ENCODE measurements around the gene CRCP. TPM values are rescaled to one million over a fixed set of nuclear protein-coding genes. Genes with fewer than 3 reads are reported as not detected.
A peak's percentile ranks its signal among the peaks of the same experiment; 100 is the strongest.

The CRCP gene
- total RNA-seq, 1 donor from 2014 or later, result 32.4 TPM

- TF ChIP-seq CTCF (IDR thresholded peaks at IDR 0.05; ENCODE audit: unreplicated experiment), result no peak
- Mint-ChIP-seq H3K9me3 (ENCODE audit: low read depth) (no peaks in the 10 kb centered on the region), H3K36me3 (ENCODE audit: insufficient read depth) (no peaks in the 10 kb centered on the region), H3K27ac (peak overlapping the region; percentile 86), H3K27me3 (peaks cover 7% of the 10 kb centered on the region), H3K4me3 (ENCODE audit: low read depth) (peak overlapping the region; percentile 88), H3K4me1 (ENCODE audit: low read depth) (peaks cover 10% of the 10 kb centered on the region)
- DNase-seq (ENCODE audit: low spot score, unreplicated experiment), result no peak
Measured at GRCh38 chr7:66076462-66077329, 38.0 kb upstream of the CRCP start.

- Mint-ChIP-seq H3K27me3 (peaks cover 3% of the 10 kb centered on the region), H3K4me1 (ENCODE audit: low read depth) (peaks cover 10% of the 10 kb centered on the region), H3K27ac (no peak overlapping the region), H3K9me3 (ENCODE audit: low read depth) (no peaks in the 10 kb centered on the region), H3K36me3 (ENCODE audit: insufficient read depth) (peaks cover 2% of the 10 kb centered on the region), H3K4me3 (ENCODE audit: low read depth) (no peak overlapping the region)
- TF ChIP-seq CTCF (IDR thresholded peaks at IDR 0.05; ENCODE audit: unreplicated experiment), result no peak
- no peak for DNase-seq (ENCODE audit: low spot score, unreplicated experiment)
Measured at GRCh38 chr7:66078067-66078466, 36.6 kb upstream of the CRCP start.

GRCh38 chr7:66082083-66082482 is 32.6 kb upstream of the CRCP start:
- Mint-ChIP-seq H3K4me1 (ENCODE audit: low read depth) (peaks cover under 1% of the 10 kb centered on the region), H3K27me3 (no peaks in the 10 kb centered on the region), H3K9me3 (ENCODE audit: low read depth) (no peaks in the 10 kb centered on the region), H3K27ac (no peak overlapping the region), H3K36me3 (ENCODE audit: insufficient read depth) (peaks cover 2% of the 10 kb centered on the region), H3K4me3 (ENCODE audit: low read depth) (no peak overlapping the region)
- DNase-seq (ENCODE audit: low spot score, unreplicated experiment), result no peak
- no peak for TF ChIP-seq CTCF (IDR thresholded peaks at IDR 0.05; ENCODE audit: unreplicated experiment)

GRCh38 chr7:66082886-66083415 is 31.7 kb upstream of the CRCP start:
- no peaks in the 10 kb centered on the region for H3K27me3 Mint-ChIP-seq
- no peaks in the 10 kb centered on the region for H3K9me3 Mint-ChIP-seq (ENCODE audit: low read depth)
- TF ChIP-seq CTCF (IDR thresholded peaks at IDR 0.05; ENCODE audit: unreplicated experiment), result no peak
- no peaks in the 10 kb centered on the region for H3K4me1 Mint-ChIP-seq (ENCODE audit: low read depth)
- H3K27ac Mint-ChIP-seq, result no peak overlapping the region
- DNase-seq (ENCODE audit: low spot score, unreplicated experiment), result no peak
- H3K4me3 Mint-ChIP-seq (ENCODE audit: low read depth), result no peak overlapping the region
- H3K36me3 Mint-ChIP-seq (ENCODE audit: insufficient read depth), result peaks cover 2% of the 10 kb centered on the region

- TF ChIP-seq CTCF (IDR thresholded peaks at IDR 0.05; ENCODE audit: unreplicated experiment), result no peak
- no peaks in the 10 kb centered on the region for H3K27me3 Mint-ChIP-seq
- no peak for DNase-seq (ENCODE audit: low spot score, unreplicated experiment)
- no peak overlapping the region for H3K4me3 Mint-ChIP-seq (ENCODE audit: low read depth)
- H3K4me1 Mint-ChIP-seq (ENCODE audit: low read depth), result no peaks in the 10 kb centered on the region
- H3K36me3 Mint-ChIP-seq (ENCODE audit: insufficient read depth), result peaks cover 2% of the 10 kb centered on the region
- H3K27ac Mint-ChIP-seq, result no peak overlapping the region
- no peaks in the 10 kb centered on the region for H3K9me3 Mint-ChIP-seq (ENCODE audit: low read depth)
Measured at GRCh38 chr7:66083677-66084076, 31.0 kb upstream of the CRCP start.

All from progenitor cell of endocrine pancreas (in vitro differentiated cells).